Bone marrow (tissue), 2 donors: Measurements from ENCODE around the gene NEGR1.

ENCODE experiments used
- DNase-seq, 2 donors: peaks; one replicate each; lab custom pipeline; 2025; lab: John Stamatoyannopoulos, UW

Gene NEGR1

DNA sequence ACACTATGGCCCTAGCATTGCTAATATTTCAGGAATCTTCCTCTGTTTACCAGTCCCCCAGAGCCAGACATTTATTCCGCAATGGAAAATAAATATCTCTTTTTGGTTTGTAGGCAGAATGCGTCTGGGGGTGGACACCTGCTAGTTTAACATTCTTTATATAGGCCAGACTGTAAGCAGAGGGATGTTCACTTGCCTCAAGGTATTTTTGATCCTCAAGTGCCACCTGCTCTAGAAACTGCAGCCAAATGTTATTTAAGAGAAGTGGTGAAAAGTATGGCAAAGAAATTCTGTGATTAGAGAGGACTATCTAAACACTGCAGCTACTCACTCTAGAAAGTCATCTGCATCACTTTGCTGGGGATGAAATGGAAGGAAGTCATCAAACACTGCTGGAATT is 164.7 kb downstream of the NEGR1 start:
- DNase-seq: no peak

DNA sequence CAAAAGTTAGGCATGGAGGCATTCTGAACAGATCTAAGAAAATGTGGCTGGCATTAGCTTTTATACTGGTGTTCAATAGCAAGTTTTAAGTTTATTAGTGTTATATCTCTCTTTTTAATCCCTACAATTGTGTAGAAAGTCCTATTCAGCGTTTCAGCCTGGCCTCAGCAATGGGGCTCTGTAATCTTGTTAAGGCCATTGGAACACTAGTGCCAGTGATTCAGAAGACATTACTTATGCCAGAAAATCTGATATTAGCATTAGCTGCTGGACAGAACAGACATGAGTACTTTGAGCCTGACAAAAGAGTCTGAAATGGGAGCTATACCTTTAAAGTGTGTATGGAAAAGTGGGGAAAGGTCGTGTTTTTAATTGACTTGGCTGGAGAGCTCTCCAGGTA is 167.0 kb downstream of the NEGR1 start:
- no peak for DNase-seq

DNA sequence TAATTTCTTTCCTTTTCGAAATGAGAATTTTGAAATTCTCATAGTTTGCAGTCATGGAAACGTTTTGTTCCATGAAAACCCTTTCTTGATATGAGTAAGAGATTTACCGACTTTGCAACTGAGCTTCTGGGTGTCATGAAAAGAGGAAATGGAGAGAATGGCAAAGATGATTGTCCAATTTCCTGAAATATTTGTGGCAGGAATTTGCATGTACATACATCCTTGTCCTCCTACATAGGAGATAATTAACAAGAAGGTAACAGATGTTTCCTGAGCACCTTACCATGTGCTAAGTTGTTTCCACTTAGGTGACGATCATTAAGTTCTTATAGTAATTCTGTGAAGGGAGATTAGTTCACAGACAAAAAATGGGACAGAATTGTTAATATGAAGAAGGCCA is 170.7 kb downstream of the NEGR1 start:
- no peak for DNase-seq

DNA sequence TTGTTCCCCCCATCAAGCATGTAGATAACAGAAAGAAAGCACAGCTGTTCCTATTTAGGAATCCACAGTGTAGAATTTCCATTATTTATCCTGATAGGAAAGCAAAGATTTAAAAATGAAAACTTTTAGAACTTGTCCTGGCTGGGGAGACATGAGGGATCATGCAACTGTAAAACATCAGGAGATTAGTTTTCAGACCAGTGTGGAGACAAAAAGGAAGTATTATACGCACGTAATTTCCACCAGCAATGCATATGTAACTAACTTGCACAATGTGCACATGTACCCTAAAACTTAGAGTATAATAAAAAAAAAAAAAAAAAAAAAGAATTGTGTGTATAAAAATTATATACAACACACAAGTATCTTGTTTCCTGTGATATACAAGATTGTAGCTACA is 172.4 kb downstream of the NEGR1 start:
- no peak for DNase-seq

DNA sequence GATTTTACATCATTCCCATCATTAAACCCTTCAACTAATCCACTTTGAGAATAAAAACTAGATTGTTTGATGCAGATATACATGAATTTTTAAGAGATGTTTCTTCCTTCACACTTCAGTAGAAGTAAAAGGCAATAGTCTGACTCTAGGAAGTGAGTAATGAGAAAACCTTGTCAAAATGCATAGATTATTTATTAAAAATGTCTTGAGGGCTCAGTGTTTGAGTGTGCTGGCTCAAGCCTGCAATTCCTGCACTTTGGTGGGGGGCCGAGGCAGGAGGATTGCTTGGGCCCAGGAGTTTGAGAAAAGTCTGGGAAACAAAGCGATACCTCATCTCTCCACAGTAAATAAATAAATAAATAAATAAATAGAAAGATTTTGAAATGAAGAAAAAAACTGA is 177.1 kb downstream of the NEGR1 start:
- no peak for DNase-seq

DNA sequence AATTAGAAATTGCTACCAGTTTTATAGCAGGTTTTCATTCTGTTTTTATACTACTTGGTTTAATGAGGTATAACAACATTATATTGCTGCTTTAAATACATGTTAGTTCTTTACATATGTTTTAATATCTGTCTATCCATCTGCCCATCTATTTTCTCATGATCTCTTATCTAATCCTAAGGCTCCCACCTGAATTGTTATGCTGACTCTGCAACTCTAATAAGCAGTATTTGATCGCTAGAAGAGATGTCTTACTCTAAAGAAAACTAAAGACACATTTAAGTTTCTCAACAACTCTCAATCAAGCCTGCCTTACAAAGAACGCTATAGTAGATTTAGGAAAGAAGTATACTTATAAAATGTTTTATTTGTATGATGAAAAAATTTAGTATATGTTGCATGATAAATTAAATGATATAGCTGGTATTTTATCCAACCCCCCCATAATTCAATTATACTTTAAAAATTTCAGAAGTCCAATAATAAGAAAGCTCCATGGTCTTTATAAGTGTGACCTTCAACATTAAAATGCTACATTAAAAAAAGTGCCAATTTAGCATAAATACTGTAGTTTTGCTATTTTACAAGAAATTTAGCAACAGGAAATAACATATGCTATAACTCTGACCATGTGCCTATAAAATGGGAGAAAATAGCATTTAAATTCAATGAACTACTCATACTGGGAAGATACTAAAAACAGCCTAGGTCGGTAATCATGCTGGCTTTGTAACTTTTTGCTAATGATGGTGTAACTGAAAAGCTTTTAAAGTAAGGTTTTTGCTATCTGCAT is 180.3 kb downstream of the NEGR1 start:
- no peak for DNase-seq

DNA sequence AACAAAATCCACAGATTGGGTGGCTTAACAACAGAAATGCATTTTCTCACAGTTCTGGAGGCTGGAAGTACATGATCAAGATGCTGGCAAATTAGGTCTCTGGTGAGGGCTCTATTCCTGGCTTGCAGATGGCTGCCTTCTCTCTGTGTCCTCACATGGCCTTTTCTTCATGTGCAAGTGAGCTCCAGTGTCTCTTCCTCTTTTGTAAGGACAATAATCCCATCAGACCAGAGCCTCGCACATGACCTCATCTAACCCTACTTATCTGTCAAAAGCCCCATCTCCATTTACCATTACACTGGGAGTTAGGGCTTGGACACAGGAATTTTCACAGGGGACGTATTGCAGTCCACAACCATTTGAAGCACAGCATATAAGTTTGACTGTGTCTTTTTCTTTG is 181.6 kb downstream of the NEGR1 start:
- DNase-seq: no peak

DNA sequence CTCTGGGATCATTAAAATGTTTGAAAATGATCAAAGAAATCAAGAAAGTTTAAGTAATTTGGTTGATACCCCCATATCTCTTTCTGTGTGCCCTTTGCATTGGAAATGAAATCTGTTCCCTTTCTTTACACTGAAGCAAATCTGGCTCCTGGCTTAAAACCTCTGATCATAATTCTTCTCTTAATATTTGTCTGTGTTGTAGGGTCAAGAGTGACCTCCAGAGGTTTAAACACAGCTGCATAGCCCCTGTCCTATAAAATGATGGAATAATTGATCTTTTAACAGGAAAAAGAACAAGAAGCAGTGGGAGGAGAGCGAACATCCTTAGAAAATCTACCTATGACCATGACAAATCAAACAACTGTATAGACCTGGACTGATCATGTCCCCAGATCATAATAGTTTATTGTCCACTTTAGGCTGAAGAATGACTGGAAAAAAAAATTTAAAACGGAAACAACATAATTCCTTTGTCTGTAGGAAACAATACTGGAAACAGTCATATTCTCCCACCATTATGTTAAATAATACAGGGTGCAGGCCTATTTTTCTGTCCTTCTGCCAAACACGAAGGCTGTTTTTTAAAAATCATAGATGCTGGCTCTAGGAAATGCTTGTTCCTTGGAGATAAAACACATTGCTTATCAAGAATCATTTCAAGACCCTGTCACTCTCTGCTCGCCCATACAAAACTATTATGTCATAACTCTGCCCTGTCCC is 184.3 kb downstream of the NEGR1 start:
- DNase-seq: no peak

DNA sequence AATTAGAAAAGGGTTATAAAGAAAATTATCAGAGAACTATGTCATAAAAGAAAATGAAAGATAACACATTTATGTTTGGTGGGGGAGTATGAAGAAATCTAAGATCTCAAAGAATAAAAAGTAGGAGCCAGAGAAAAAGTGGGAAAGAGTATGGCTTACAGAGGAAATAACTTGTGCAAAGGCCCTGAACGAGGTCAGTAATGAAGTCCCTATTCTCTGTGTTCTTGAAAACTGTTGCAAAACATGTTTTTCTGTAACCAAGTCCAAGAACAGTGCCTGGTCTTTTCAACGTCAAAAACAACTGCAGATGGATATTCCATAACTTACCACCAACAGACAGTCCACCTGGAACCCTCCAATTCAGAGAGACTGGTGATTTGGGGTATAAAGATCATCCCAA is 188.1 kb downstream of the NEGR1 start:
- no peak for DNase-seq

DNA sequence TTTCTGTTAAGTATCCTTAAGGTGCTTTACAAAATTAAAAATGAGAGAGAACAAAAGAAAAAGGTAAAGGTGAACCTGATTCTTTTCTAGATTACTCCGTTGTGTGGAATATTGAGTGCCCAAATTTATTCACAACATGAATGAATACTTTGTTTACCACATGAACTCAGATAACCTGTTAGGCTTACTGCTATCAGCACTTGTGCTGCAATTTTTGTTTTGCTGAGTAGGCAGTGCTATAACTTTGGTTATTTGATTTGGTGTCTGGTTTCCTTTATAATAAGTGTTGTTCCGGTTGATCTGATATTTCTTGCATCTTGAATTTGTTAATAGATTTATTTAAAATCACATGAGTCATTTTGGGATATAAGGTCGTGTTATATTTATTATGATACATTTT is 195.9 kb downstream of the NEGR1 start:
- no peak for DNase-seq

DNA sequence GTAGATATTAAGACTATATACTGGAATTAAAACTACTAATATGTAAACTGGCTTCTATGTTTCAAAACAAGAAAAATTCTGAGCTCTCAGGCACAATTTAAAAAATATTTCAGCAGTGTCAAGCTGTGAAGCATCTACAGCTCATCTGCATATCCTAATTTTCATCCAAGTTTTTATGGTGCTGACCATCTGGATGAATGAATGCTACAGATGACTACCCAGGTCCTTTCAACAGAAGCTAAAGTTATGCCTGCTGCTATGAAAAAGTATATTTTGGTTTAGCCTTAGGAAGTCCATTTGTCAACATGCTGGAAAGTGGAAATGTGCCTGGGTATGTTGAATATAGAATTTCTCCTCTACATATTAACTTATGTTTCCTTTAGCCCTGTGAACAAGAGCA is 206.9 kb downstream of the NEGR1 start:
- no peak for DNase-seq

DNA sequence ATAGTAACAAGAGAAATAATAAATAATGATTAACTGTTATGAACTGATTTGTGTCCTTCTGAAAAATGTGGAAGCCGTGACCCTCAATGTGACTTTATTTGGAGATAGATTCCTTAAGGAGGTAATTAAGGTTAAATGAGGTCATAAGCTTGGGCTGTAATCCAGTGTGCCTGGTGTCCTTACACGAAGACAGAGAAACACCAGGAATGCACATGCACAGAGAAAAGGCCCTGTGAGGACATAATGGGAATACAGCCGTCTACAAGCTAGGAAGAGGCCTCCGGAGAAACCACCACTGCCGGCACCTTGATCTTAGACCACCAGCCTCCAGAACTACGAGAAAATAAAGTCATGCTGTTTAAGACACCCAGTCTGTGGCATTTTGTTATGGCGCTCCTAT is 215.9 kb downstream of the NEGR1 start:
- no peak for DNase-seq

DNA sequence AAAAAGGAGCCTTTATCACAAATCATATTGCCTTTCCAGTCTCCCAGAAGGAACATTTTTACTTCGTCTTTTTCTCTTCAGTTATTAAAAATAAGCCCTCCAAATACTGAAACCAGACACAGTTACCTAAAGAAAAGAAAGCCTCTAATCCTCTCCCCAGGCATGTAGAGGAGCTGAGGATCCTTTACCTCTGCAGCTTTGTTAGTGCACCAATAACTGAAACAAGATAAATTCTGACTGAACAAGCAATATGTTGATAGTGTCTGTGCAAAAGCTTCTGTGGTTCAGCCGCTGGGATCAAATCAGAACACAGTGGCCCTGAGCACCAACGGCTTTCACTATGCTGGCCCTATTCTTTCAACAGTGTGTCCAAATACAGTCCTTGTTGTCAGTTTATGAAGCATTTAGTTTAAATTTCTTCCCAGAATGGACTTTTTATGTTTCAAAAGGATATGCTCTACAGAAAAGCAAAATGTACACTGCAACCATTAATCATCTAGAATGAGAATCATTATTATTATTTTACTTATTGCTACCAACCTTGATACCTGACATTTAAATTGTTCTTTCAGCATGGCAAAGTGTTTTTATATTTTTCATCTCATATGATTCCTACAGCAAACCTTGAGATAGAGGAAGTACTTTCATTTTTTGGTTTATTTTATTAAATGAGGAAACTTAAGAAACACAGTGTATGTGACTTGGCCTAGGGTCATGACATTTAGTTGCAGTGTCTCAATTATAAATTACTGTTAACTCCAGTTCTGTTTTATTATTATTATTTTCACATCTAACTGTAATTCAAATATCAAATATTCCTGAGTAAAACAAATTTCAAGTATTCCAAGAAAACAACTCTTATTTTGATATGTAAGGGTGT is 217.9 kb downstream of the NEGR1 start:
- DNase-seq: no peak

DNA sequence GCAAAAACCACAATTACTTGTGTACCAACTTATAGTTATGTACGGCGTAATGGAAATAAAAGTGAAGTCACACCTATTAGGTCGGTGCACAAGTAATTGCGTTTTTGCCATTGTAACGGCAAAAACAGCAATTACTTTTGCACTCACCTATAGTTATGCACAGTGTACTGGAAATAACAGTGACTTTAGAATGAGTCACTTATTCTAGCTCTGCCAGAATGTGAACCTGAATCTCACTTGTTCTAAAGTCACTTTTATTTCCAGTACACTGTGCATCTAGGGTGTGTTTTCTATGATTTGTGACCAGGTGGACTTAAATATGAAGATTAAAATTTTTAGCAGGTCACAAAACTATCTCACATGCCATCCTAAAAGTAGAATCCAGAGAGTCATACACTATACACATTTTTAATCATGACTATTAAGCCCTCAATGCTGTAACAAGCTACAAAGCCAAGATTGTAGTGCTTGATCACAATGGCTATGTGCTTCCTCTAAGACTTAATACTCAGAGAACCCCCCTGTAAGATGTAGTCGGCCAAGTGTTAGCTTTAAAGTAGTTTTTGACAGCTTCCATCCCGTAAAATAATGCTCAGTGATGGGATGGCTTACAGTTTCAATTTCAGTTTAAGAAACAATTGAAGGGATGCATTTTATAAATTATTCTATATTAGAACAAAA is 218.8 kb downstream of the NEGR1 start:
- no peak for DNase-seq

DNA sequence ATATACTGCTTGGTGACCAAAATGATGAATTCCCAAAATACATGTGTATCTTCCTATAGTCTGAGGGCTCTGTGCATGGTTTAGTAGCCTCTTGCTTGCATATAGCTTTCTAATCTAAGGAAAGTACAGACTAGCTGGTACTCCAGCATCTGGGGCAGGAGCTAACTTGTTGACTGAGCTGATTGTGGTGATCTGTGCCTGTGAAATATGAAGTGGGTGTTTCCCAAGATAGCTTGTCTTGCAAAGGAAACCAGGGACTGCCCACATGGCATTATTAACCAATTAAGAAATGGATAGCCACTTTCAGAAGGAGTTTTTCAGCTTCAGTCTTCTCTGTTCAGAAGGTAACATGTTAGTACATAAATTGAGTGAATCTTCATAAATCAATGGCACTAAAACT is 219.8 kb downstream of the NEGR1 start:
- no peak for DNase-seq

DNA sequence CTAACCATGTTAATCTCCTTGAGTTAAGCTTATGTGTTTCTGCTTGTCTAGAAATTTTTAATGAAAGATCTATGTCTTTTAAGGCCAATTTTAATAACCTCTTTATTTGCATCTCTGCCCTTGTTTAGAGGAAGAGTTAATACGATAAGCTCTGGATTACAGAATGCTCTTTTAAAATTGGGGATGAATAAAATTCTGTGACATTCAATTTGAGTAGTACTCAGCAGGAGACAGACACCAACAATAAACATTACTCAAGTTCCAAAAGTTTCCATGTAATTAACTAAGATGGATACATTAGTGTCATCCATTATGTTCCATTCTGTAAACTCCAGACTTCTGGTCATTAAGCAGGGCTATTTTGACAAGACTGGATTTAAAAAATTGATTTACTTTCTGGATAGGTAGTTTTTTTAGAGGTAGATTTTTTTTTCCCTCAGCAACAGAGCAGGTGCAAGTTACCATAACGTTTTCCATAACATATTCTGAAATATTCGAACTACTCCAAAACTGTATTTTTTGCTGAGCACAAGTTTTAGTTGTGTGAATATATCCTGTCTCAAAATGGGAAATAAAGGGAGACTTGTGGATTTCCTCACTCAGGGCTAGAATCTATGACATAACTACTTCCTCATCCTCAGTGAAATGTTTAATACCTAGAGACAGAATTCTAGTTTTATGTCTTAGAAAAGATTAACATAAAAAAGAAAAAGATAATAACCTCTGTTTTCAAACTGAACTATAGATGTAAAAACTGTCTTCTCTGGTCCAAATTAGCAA is 221.7 kb downstream of the NEGR1 start:
- no peak for DNase-seq

DNA sequence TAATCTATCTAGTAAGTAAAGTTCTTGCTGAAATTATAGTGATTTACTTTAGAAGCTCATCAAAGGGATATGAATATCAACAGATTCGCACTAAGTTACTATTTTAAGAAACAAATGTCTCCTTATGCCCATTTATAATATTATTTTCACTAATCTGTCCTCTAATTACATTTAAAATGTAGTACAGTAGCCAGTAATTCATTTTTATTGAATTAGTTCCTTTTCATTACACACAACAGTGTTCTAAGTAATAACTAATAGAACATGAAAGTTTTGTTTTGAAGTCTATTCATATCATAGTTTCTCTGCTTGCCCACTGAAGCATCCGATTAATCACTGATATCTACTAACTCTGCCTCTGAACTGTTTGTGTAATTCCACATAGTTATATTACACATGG is 225.8 kb downstream of the NEGR1 start:
- no peak for DNase-seq

DNA sequence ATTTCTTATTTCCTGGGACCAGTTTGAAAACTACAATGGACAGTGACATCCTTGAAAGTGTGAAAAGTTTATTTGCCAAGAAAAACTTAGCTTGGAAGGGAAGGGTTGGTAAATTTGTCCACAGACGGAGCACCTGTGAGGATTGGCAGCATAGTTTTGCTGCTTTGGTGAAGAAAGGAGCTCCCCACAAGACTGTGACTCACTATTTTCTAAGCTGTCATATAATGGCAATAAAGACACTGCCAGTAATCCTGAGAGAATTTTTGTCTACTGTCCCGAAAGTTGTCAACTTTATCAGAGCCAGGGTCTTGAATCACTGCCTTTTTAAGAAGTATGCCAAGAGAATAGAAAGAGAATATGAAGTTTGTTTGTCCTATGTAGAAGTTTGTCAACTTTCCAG is 230.8 kb downstream of the NEGR1 start:
- DNase-seq: no peak

DNA sequence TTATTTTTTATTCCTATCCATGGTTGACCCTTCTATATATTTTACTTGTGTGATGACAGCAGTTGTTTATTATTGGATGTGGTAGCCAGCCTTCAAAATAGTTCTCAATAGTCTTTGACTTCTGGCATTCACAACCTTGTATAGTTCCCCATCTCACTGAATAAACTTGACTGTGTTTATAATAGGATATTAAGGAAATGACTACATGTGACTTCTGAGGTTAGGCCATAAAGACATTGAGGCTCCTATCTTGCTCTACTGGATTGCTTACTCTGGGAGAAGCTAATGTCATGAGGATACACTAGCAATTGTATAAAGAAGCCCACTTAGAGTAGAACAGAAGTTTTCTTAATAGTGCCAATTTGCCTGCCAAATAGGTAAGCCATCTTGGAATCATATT is 231.8 kb downstream of the NEGR1 start:
- no peak for DNase-seq

DNA sequence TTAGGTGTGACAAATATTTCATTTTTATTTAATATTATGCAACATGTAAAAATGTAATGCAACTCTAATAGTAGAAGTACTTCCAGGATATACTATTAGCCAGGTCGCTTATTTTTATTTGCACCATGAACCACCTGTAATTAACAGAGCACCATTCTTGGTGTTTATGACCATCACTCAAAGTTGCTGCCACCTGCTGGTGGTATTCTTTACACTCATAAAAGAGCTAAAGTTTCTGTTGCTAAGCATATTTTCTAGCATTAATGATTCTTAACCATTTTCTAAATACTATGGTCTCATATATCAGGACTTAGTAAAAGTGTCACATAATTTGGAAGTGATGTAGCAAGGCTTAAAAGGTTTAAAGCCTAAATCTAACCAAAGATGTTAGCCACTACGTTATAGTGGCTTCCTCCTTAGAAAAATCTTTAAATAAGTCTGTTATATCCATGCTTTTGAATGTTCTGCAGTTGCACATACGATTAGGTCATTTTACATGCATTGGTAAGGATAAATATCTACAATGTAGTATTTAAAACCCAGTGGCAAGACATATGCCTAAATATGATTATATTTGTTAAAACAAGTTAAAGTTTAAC is 244.5 kb downstream of the NEGR1 start:
- no peak for DNase-seq

DNA sequence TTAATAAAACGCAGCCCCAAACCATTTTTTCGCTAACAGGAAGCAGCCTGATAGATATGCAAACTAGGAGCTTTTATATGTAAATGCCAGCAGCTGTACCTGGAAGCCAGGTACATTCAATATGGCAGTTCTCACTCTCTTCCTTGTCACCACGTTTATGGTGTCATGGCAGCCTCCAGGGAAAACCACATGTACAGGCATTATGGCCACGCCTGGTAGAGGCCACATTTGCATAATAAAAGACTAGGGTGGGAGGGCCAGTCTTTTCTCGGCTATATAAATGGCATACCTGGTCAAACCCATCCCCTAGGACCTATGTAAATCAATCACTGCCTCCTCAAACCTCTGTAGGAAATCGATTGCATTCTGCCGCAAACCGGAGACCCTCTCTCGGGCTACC is 247.5 kb downstream of the NEGR1 start:
- DNase-seq: no peak
